Bronchial epithelial cell (primary cell): ENCODE results near the gene WFDC12. TPM values are rescaled to one million over a fixed set of nuclear protein-coding genes. Genes with fewer than 3 reads are reported as not detected.

Experiments
- DNase-seq: peaks from one replicate; pipeline ENCODE4 v3.0.0-alpha.2; 2010; ENCODE audit warnings: low read depth
- FAIRE-seq: peaks from 2 replicates; lab custom pipeline; 2011; peaks lifted over from hg19 to GRCh38; lab: Jason Lieb, UNC
- H3K27me3 ChIP-seq: 2 replicates; pipeline ENCODE4 v1.5.1; 2011; ENCODE audit warnings: low read length; ENCODE audit not compliant: control insufficient read depth, insufficient read depth
- H3K36me3 ChIP-seq: 2 replicates; pipeline ENCODE4 v1.5.1; 2011; ENCODE audit warnings: low read length; ENCODE audit not compliant: control insufficient read depth, insufficient read depth
- H3K4me3 ChIP-seq: 2 replicates; pipeline ENCODE4 v1.5.1; 2011; ENCODE audit warnings: mild to moderate bottlenecking, low read depth, low read length, control low read depth
- total RNA-seq: library from RNA; depleted of rRNA; stranded (reverse); fragments of >200 nt; gene quantifications from 2 replicates; pipeline ENCODE4 v1.2.1, GENCODE V29; 2014
- TF ChIP-seq, protein P1 (sequence below): IDR thresholded peaks from 2 replicates; pipeline ENCODE4 v1.5.1; 2011; ENCODE audit warnings: mild to moderate bottlenecking, moderate library complexity, low read length, control low read depth, inconsistent platforms; ENCODE audit not compliant: insufficient read depth, severe bottlenecking

The WFDC12 gene
- not detected in 2 replicates for total RNA-seq

DNA sequence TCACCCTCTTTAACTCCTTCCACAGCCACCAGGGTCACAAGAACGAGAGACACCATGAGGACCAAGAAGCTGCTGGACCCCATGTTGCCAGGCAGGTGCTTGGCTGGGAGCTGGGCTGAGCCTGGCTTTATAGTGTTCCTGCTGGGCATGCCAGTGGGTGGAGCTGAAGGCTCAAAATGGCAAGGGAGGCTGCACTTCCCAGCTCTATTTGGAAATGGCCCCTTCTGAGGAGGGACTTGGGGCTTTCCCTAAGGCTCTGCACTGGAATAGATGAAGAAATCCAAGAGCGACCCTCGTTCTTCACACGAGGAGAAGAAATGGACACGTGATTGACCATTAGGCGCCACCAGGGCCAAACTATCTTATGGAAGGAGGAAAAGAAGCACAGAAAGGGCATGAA is at the start of gene WFDC12:
Gene WFDC12 (minus strand): TSS at position 101 of the 400 bp plus-strand sequence. CDS start 18 bp downstream, at position 83.
- no peak for DNase-seq
- no peaks in the 10 kb centered on the region for H3K36me3 ChIP-seq
- TF ChIP-seq, protein P1, sequence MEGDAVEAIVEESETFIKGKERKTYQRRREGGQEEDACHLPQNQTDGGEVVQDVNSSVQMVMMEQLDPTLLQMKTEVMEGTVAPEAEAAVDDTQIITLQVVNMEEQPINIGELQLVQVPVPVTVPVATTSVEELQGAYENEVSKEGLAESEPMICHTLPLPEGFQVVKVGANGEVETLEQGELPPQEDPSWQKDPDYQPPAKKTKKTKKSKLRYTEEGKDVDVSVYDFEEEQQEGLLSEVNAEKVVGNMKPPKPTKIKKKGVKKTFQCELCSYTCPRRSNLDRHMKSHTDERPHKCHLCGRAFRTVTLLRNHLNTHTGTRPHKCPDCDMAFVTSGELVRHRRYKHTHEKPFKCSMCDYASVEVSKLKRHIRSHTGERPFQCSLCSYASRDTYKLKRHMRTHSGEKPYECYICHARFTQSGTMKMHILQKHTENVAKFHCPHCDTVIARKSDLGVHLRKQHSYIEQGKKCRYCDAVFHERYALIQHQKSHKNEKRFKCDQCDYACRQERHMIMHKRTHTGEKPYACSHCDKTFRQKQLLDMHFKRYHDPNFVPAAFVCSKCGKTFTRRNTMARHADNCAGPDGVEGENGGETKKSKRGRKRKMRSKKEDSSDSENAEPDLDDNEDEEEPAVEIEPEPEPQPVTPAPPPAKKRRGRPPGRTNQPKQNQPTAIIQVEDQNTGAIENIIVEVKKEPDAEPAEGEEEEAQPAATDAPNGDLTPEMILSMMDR: no peak
- H3K27me3 ChIP-seq: peaks cover 12% of the 10 kb centered on the region
- no peak for FAIRE-seq
- no peak within 1 kb of the TSS for H3K4me3 ChIP-seq

- DNase-seq (peak; percentile 75), FAIRE-seq (no peak)
- TF ChIP-seq, protein P1: no peak
- H3K4me3 ChIP-seq: no peak overlapping the region
- H3K27me3 ChIP-seq: peaks cover 12% of the 10 kb centered on the region
- H3K36me3 ChIP-seq: no peaks in the 10 kb centered on the region
These were observed 49.3 kb upstream of the WFDC12 start for GRCh38 chr20:45173522-45173921.

- no peak for FAIRE-seq
- no peak for DNase-seq
- H3K27me3 ChIP-seq: peaks cover 9% of the 10 kb centered on the region
- TF ChIP-seq, protein P1: no peak
- no peaks in the 10 kb centered on the region for H3K36me3 ChIP-seq
- no peak overlapping the region for H3K4me3 ChIP-seq
These were observed 40.6 kb upstream of the WFDC12 start for GRCh38 chr20:45164906-45165305.

GRCh38 chr20:45163083-45163803 is 39.0 kb upstream of the WFDC12 start:
- TF ChIP-seq, protein P1: no peak
- Histone ChIP-seq H3K36me3 (no peaks in the 10 kb centered on the region), H3K4me3 (no peak overlapping the region), H3K27me3 (peaks cover 10% of the 10 kb centered on the region)
- DNase-seq: no peak
- no peak for FAIRE-seq

GRCh38 chr20:45157962-45158361 is 33.7 kb upstream of the WFDC12 start:
- FAIRE-seq (no peak), DNase-seq (peak; percentile 83)
- H3K36me3 ChIP-seq: no peaks in the 10 kb centered on the region
- TF ChIP-seq, protein P1: no peak
- H3K4me3 ChIP-seq: no peak overlapping the region
- H3K27me3 ChIP-seq: peaks cover 10% of the 10 kb centered on the region
